ENCODE data around the gene GHR.

The GHR gene

DNA sequence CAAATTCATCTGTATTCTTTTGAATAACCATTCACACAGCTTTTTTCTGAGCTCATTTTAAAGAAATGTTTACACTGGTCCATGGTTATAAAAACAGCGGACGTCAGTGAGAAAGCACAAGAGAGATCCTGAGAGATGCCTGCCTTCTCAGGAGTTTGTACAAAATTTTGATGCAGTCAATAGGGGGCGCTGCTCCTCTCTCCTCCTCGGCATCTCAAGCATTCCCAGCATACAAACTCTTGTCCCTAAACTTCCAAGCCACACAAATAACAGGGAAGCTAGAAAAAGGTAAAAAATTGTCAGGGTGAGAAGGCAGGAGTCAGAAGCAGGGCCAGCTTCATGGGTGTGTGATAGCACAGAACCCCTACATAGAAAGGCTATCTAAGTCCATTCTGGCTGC is 322.2 kb downstream of the GHR start:
- DNase-seq = no peak

DNA sequence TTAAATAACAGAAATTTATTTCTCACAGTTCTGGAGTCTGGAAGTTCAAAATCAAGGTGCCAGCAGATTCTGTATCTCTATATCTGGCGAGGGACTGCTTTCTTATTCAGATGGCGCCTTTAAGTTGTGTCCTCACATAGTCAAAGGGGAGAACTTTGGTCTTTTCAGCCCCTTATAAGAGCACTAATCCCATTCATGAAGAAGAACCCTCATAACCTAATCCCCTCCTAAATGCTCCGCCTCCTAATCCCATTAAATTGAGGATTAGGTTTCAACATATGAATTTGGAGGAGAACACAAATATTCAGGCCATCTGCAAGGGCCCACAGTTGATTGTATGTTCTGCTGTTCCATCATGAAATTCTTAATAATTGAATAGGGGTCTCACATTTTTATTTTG is 322.6 kb downstream of the GHR start:
- DNase-seq = no peak

DNA sequence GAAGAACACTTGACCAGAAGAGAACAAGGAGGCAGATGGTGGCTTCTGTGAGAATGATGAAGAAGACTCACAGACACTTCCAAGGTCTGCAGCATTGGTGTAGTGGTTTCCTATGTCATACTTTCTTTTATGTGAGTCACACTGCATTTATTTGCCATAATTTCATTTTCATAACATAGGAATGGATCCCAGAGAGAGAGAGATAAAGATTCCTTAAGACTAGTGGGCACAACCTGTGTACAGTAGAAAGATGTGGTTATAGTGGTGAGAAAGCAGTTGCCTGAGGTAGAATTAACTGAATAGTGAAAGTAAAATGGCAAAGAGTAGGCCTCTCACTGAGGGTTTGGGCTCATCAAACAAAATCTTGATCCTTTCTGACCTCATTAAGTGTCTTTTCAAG is 325.8 kb downstream of the GHR start:
- DNase-seq = no peak

DNA sequence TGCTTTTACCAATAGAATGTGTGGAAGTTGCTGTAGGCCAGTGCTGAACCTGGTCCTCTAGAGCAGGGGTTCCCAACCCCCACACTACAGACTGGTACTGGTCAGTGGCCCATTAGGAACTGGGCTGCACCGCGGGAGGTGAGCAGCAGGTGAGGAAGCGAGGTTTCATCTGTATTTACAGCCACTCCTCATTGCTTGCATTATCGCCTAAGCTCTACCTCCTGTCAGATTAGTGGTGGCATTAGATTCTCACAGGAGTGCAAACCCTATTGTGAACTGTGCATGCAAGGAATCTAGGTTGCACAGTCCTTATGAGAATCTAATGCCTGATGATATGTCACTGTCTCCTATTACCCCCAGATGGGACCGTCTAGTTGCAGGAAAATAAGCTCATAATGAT is 327.3 kb downstream of the GHR start:
- no peak for DNase-seq

DNA sequence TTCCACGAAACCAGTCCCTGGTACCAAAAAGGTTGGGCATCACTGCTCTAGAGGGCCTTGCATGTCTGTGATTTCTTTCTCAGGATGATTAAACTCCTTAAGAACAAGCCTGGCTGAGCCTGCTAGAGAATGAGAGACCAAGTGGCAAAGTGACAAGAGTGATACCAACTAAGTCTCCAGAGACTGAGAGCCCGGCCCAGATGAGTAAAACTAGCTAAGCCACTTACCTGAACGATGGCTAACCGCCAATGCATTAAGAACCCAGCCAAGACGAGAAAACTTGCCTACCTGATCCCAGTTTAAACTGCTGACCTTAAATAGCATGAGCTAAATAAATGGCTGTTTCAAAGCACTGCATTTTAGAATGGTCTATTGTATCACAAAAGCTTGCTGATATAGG is 327.8 kb downstream of the GHR start:
- DNase-seq = no peak

DNA sequence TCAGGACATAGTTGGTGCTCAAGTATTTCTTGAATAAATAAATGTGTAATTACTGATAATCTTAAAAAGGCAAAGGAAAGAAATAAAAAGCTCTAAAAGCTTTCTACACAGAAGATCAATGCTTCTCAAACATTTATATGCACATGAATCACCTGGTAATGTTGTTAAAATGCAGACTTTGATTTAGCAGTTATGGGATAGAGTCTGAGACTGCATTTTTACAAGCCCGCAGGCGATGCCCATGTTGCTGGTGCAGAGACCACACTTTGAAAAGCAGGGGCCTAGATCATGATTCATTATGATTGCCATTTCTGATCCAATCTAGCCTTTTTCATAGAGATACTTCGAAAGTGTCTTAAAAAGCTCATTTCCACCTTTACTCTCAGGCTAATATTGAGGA is 329.9 kb downstream of the GHR start:
- no peak for DNase-seq

DNA sequence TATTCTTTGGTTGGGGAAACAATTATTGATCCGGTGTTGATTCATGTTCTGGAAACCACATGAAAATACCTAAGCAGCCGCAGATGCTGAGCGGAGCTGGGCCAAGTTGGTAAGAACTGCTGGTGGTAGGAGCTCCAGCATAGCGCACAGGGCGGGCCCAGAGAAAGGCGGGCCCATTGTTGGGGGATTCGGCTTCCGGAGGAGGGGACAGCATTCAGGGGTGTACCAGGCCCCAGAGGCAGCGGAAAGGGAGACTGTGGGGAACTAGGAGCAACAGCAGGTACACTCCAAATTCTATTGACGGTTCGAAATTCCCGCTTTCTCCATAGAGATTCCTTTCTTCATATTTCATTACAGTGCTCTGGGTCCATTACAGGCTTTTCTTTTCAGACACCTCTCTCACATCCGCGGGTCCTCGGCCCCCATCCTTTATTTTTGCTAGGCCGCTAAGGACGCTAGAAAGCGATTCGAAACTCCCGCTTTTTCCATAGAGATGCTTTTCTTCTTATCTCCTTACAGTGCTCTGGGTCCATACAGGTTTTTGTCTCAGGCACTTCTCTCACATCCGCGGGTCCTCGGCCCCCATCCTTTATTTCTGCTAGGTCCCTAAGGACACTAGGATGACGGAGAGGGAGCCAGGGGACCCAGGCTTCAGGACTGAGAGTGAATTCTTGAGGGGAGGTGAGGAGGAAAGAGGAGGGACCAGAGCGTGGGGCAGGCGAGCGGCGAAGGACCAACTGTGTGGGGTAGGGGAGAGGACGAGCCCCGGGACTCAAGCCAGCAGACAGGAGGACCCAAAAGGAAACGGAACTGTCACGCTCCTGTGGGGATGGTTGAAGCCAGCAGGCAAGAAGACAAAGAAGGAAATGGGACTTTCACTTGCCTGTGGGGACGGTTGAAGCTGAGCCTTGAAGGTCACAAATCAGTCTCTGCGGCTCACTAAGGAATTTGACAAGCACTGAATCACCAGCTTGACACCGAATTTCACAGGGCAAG is 333.7 kb downstream of the GHR start, which contains the start of gene CCDC152:
Gene CCDC152, plus strand, starts transcription at position 213 of the 996 bp plus-strand sequence. CDS start 2,304 bp downstream, outside the sequence.
- DNase-seq = peak; percentile 54

DNA sequence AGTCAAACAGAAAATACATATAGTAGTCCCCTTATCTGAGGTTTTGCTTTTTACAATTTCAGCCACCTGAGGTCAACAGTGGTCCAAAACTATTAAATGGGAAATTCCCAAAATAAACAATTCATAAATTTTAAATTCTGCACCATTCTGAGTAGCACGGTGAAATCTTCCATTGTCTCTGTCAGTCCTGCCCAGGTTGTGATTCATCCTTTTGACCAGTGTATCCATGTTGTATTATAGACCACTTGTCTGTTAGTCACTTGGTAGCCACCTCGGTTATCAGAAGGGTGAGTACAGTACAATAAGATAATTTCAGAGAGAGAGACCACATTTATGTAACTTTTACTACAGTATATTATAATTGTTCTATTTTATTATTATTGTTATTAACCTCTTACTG is 336.2 kb downstream of the GHR start:
- no peak for DNase-seq

DNA sequence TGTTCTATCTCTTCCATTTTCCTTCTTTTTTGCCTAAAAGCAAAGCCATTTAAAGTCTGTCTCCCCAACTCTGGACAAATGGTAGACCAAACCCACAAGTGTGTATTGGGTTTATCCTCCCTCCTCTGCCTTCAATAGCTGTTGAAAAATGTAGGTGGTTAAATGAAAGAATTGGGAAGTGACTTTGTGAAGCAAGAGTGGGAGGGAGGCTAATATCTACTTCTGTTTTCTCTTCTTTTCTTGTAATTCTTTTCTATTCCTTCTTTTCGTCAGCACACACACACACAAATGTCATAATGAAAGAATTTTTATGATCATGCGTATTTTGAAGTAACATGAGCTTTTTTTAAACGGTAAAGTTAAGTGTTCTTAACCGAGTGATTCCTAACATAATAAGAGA is 337.2 kb downstream of the GHR start:
- no peak for DNase-seq

DNA sequence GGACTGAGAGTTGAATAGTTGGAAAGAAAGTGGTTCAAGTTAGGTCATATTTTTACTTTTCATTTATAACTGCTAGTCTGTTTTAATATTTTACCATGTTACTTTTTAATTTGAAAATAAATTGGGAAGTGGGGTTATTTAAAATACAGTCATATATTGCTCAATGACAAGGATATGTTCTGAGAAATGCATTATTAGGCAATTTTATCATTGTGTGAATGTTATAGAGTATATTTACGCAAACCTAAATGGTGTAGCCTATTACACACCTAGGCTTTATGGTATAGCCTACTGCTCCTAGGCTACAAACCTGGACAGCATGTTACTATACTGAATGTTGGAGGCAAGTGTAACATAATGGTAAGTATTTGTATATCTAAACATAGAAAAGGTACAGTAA is 338.6 kb downstream of the GHR start:
- DNase-seq = no peak

DNA sequence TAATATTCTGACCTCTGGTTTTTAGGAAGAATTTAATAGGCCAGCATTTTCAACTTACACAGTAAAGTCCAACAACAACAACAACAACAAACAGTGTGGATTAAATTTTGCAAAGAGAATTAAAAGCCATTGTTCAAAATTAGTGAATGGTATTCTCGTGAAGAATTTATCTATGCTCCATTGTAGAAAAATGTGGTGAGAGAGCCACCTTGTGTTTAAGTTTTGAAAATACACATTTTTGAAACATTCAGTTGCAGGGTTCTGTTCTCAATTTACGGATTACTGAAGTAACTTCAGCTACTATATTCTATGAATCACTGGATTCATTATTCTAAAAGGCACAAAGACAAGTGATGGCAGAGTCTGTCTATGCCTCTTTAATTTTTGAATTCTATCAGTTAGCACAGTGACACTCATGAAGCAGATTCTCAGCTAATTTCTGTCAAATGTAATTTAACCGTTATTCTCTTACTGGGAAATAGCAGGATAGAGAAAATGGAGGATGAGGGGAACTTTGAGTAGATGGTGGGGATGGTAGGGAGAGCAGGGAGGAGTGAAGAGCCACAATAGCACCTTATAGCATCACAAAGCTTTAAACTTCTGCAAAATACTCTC is 344.4 kb downstream of the GHR start:
- peak; percentile 44 for DNase-seq

DNA sequence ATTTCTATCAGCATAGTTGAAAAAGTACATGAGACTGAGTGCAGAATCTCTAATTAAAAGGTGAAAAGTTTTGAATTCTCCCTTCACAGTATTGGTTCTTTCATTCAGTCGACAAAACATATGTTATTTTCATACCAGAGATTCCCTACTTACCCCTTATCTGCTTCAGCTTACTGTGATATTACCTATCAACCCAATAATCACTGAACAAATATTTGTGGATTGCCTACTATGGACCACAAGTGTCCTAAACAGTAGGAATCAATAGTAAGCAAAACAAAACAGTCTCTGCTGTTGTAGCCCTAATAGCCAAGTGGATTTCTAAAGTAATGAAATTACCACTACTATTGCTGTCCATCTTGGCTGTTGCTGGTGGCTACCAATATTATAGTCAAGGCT is 344.9 kb downstream of the GHR start:
- DNase-seq = no peak

DNA sequence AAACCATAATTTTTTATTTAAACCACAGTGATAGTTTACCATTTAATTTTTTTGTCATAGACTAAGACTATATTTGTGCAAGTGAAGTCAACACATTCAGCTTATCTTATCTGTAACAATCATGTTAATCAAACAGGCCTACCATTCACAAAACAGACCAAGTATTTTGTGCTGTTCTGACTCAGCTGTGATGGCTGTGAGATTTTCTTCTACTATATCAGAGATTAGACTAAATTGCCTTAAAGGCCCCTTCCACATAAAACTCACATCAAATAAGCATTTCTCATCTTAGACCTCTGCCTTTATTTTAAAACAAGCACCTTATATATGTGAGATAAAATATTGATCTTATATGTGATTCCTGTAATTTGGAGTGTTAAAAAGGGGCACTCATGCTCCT is 346.8 kb downstream of the GHR start:
- no peak for DNase-seq
